ENCODE measurements around the gene KREMEN2.

- TF ChIP-seq RAD21 (IDR thresholded peaks at IDR 0.05; ENCODE audit: low read depth) (no peak), EP300 (IDR thresholded peaks at IDR 0.05; ENCODE audit: borderline replicate concordance) (no peak), NFIC (IDR thresholded peaks at IDR 0.05) (no peak), ZBTB7A (IDR thresholded peaks at IDR 0.05; ENCODE audit: low read depth) (no peak), CREB1 (IDR thresholded peaks at IDR 0.05; ENCODE audit: low read depth) (no peak)
- TF ChIP-seq, protein P1, sequence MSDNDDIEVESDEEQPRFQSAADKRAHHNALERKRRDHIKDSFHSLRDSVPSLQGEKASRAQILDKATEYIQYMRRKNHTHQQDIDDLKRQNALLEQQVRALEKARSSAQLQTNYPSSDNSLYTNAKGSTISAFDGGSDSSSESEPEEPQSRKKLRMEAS (IDR thresholded peaks at IDR 0.05), result no peak
These were observed 37.2 kb downstream of the KREMEN2 start for GRCh38 chr16:3001316-3001715.
